Neural progenitor cell (in vitro differentiated cells): ENCODE data around the gene NTN3. TPM values are rescaled to one million over a fixed set of nuclear protein-coding genes. Genes with fewer than 3 reads are reported as not detected.

ENCODE experiments used
- DNase-seq: peaks from one replicate; pipeline ENCODE4 v3.0.0-alpha.2; 2016; ENCODE audit warnings: low spot score
- H2AFZ ChIP-seq: fragments of 200-600 bp; sonication (generic); replicated peaks from 2 replicates; pipeline ENCODE4 v1.6.1; 2016; ENCODE audit warnings: antibody characterized with exemption
- H3F3A ChIP-seq: fragments of 200-600 bp; sonication (generic); 2 replicates; pipeline ENCODE4 v1.6.1; 2016; ENCODE audit warnings: antibody characterized with exemption, low read depth
- H3K27ac ChIP-seq: fragments of 200-600 bp; sonication (generic); 2 replicates; pipeline ENCODE4 v1.5.1; 2016; ENCODE audit warnings: mild to moderate bottlenecking
- H3K27me3 ChIP-seq: fragments of 200-600 bp; sonication (generic); 2 replicates; pipeline ENCODE4 v1.6.1; 2016; ENCODE audit warnings: mild to moderate bottlenecking, moderate library complexity
- H3K36me3 ChIP-seq: fragments of 200-600 bp; sonication (generic); 2 replicates; pipeline ENCODE4 v1.5.1; 2016
- H3K4me1 ChIP-seq: fragments of 200-600 bp; sonication (generic); 2 replicates; pipeline ENCODE4 v1.6.1; 2016; ENCODE audit warnings: mixed run types
- H3K4me2 ChIP-seq: fragments of 200-600 bp; sonication (generic); 2 replicates; pipeline ENCODE4 v1.6.1; 2016
- H3K4me3 ChIP-seq: fragments of 200-600 bp; sonication (generic); 2 replicates; pipeline ENCODE4 v1.5.1; 2016
- H3K79me2 ChIP-seq: fragments of 200-600 bp; sonication (generic); 2 replicates; pipeline ENCODE4 v1.6.1; 2016; ENCODE audit warnings: low read depth
- H3K9ac ChIP-seq: fragments of 200-600 bp; sonication (generic); 2 replicates; pipeline ENCODE4 v1.6.1; 2016
- H3K9me3 ChIP-seq: fragments of 200-600 bp; sonication (generic); 2 replicates; pipeline ENCODE4 v1.5.1; 2016; ENCODE audit warnings: low read depth
- H4K20me1 ChIP-seq: fragments of 200-600 bp; sonication (generic); 2 replicates; pipeline ENCODE4 v1.6.1; 2016; ENCODE audit warnings: low read depth
- H3K27ac Mint-ChIP-seq: 3 replicates; pipeline ENCODE4 v1.8.0; 2021; ENCODE audit warnings: mixed read lengths
- H3K27me3 Mint-ChIP-seq: 2 replicates; pipeline ENCODE4 v1.8.0; 2022; ENCODE audit warnings: low read depth, mild to moderate bottlenecking, inconsistent platforms, moderate library complexity, mixed read lengths; ENCODE audit not compliant: insufficient read depth
- H3K36me3 Mint-ChIP-seq: 3 replicates; pipeline ENCODE4 v1.8.0; 2021; ENCODE audit warnings: mixed read lengths
- H3K4me1 Mint-ChIP-seq: 3 replicates; pipeline ENCODE4 v1.8.0; 2021; ENCODE audit warnings: mixed read lengths
- H3K4me3 Mint-ChIP-seq: 3 replicates; pipeline ENCODE4 v1.8.0; 2021; ENCODE audit warnings: mild to moderate bottlenecking, moderate library complexity, mixed read lengths
- H3K9me3 Mint-ChIP-seq: 3 replicates; pipeline ENCODE4 v1.8.0; 2020; ENCODE audit warnings: mixed read lengths
- EZH2 ChIP-seq: fragments of 200-600 bp; sonication (generic); IDR thresholded peaks from 2 replicates; pipeline ENCODE4 v1.6.1; 2017; ENCODE audit warnings: antibody characterized with exemption, mild to moderate bottlenecking, moderate library complexity
- EZH2phosphoT487 ChIP-seq: fragments of 200-600 bp; sonication (generic); IDR thresholded peaks from 2 replicates; pipeline ENCODE4 v1.6.1; 2017; ENCODE audit warnings: antibody characterized with exemption
- total RNA-seq: library from RNA; depleted of rRNA; stranded (reverse); fragments of >200 nt; gene quantifications from 2 replicates; pipeline ENCODE4 v1.2.3, GENCODE V29; 2015; ENCODE audit warnings: low replicate concordance
- TF ChIP-seq, protein P1 (sequence below): fragments of 200-600 bp; sonication (generic); IDR thresholded peaks from 2 replicates; pipeline ENCODE4 v1.5.1; 2017; ENCODE audit warnings: antibody characterized with exemption, mild to moderate bottlenecking

NTN3 gene
- total RNA-seq, 1 donor from 2014 or later = 3.6 TPM

DNA sequence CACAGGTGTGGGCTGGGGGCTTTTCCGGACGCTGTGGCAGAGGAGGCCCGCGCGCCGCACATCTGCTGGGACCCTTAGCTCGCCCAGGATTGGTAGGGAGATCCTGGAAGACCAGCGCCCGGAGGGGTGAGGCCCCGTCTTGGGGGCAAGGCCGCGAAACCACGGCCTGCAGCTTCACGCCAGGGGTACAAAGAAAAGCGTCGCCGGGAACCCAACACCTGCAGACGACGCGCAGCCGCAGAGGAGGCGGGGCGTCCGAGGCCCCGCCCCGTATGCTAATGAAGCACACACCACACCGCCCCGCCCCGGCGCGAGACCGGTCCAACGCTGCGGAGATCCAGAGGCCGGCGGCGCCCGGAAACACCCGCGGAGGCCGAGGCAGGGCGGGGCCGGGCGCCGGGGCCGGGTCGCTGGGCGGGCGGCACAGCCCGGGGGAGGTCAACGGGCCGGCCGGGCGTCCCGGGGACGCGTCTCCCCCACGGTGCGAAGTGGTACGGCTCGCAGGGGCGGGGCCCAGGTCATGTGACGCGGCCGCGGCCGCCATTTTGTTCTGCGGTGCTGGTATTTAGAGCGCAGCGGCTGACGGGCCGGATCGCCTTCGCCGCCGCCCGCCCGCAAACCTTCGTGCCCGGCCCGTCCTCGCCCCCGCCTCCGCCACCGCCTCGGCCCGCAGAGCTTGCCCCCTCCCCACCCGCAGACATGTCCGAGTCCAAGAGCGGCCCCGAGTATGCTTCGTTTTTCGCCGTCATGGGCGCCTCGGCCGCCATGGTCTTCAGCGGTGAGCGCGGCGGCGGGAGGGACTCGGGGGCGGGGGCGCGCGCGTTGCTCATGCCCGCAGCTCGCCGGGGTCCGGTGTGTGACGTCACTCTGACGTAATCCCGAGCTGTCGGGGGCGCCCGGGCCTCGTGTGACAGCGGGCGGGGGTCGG, 42.6 kb downstream of the NTN3 start, which contains the start of gene ATP6V0C:
Gene ATP6V0C, plus strand, starts transcription at position 548 of the 928 bp plus-strand sequence. Its CDS starts 152 bp downstream, at position 700.
- Histone ChIP-seq H3K4me2 (peak within 1 kb of the TSS; percentile 99), H3F3A (peaks cover 22% of the 10 kb centered on the region), H3K36me3 (no peaks in the 10 kb centered on the region), H3K9ac (peak within 1 kb of the TSS; percentile 98), H3K27me3 (no peaks in the 10 kb centered on the region), H3K79me2 (peaks cover 49% of the 10 kb centered on the region), H3K4me3 (peak within 1 kb of the TSS; percentile 99), H3K4me1 (peaks cover 29% of the 10 kb centered on the region), H3K9me3 (no peaks in the 10 kb centered on the region), H4K20me1 (peaks cover 45% of the 10 kb centered on the region), H3K27ac (peak within 1 kb of the TSS; percentile 100), H2AFZ (peak within 1 kb of the TSS; percentile 43)
- H3K36me3 Mint-ChIP-seq = no peaks in the 10 kb centered on the region
- H3K4me3 Mint-ChIP-seq = peak within 1 kb of the TSS; percentile 93
- peak; percentile 97 for DNase-seq
- H3K27ac Mint-ChIP-seq = peak within 1 kb of the TSS; percentile 93
- H3K27me3 Mint-ChIP-seq = peaks cover 15% of the 10 kb centered on the region
- H3K9me3 Mint-ChIP-seq = no peaks in the 10 kb centered on the region
- peaks cover 51% of the 10 kb centered on the region for H3K4me1 Mint-ChIP-seq
- TF ChIP-seq, protein P1, sequence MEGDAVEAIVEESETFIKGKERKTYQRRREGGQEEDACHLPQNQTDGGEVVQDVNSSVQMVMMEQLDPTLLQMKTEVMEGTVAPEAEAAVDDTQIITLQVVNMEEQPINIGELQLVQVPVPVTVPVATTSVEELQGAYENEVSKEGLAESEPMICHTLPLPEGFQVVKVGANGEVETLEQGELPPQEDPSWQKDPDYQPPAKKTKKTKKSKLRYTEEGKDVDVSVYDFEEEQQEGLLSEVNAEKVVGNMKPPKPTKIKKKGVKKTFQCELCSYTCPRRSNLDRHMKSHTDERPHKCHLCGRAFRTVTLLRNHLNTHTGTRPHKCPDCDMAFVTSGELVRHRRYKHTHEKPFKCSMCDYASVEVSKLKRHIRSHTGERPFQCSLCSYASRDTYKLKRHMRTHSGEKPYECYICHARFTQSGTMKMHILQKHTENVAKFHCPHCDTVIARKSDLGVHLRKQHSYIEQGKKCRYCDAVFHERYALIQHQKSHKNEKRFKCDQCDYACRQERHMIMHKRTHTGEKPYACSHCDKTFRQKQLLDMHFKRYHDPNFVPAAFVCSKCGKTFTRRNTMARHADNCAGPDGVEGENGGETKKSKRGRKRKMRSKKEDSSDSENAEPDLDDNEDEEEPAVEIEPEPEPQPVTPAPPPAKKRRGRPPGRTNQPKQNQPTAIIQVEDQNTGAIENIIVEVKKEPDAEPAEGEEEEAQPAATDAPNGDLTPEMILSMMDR = no peak
- no peak for TF ChIP-seq EZH2
- TF ChIP-seq EZH2phosphoT487 = no peak

DNA sequence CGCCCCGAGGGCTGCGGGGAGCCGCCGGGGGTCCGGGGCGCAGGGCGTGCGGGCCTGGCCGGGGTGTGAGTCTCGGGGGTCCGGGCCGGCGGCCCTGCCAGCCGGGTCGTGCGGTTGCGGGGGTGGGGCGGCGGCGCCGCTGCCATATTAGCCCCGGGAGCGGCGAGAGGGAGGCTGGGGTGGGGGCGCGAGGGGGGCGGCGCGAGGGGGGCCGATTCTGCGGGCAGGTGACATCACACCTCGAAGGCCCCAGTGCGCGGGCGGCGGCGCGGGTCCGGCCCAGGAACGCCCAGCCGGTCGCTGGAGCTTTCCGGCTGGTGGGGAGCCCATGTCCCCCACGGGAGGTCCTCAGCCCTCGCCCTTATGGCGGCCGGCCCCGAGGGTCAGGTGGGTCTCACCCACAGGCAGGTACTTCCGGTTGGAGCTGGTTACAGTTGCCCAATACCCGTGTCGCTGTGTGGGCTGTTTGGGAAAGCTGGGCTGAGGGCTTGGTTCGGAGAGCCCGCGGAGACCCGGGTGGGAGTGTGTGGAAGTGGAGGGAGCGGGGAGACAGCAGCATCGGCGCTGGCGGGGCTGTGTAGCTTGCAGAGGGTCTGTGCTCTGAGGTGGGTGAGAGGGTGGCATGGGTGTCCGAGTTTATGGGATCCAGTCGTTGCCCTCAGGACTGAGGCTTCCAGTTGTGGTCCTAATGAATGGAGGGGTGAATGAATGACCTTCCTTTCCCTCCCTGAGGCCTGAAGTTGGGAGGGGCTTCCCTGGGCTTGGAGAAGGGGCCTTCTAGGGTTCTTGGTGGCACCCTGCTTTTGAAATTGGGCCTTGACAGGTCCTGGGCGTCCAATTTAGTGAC, 43.5 kb downstream of the NTN3 start:
- no peaks in the 10 kb centered on the region for H3K36me3 ChIP-seq
- Mint-ChIP-seq H3K4me1 (peaks cover 53% of the 10 kb centered on the region), H3K9me3 (no peaks in the 10 kb centered on the region), H3K36me3 (no peaks in the 10 kb centered on the region), H3K4me3 (peak overlapping the region; percentile 93), H3K27ac (peak overlapping the region; percentile 92), H3K27me3 (peaks cover 15% of the 10 kb centered on the region)
- peaks cover 29% of the 10 kb centered on the region for H3K4me1 ChIP-seq
- peaks cover 57% of the 10 kb centered on the region for H3K79me2 ChIP-seq
- TF ChIP-seq, protein P1 = no peak
- no peak for TF ChIP-seq EZH2phosphoT487
- no peak for TF ChIP-seq EZH2
- H3F3A ChIP-seq = peaks cover 31% of the 10 kb centered on the region
- H3K27ac ChIP-seq = peak overlapping the region; percentile 100
- no peaks in the 10 kb centered on the region for H3K27me3 ChIP-seq
- peak overlapping the region; percentile 98 for H3K9ac ChIP-seq
- H3K4me2 ChIP-seq = peak overlapping the region; percentile 99
- peak overlapping the region; percentile 99 for H3K4me3 ChIP-seq
- no peak overlapping the region for H2AFZ ChIP-seq
- no peaks in the 10 kb centered on the region for H3K9me3 ChIP-seq
- H4K20me1 ChIP-seq = peaks cover 53% of the 10 kb centered on the region
- peak; percentile 48 for DNase-seq

DNA sequence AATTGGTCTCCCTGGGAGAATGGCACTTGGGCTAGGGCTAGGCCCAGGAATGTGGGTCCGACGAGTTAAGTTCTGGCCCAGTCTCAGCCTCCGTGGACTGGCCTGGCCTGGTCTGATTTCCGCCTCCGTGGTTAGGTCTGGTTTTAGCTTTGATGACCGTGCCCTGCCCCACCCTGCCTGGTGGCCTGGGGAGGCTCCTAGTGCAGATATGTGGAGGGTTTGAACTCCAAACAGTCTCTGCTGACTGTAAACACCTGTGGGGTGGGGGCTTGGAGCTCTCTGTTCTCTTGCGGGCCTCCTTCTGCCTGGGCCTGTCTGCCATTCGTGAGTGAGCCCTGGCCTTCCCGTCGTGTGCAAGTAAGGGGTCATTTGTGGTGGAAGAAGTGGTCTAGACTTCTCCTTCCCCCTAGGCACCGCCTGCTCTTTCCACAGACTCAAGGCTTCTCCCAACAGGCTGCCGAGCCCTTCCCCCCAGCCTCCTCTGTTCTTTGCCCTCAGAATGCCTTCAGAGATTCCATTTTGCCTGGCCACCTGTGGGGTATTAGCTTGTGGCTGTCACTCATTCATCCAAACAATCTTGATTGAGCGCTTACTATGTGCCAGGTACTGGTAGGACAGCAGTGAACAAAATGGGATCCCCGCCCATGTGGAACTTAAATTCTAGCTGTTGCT, 44.2 kb downstream of the NTN3 start:
- Histone ChIP-seq H3K79me2 (peaks cover 57% of the 10 kb centered on the region), H3K36me3 (no peaks in the 10 kb centered on the region), H3K4me1 (peaks cover 29% of the 10 kb centered on the region), H3F3A (peaks cover 36% of the 10 kb centered on the region), H3K4me2 (peak overlapping the region; percentile 99), H3K27ac (no peak overlapping the region), H3K9ac (no peak overlapping the region), H3K27me3 (no peaks in the 10 kb centered on the region), H3K9me3 (no peaks in the 10 kb centered on the region), H3K4me3 (peak overlapping the region; percentile 99), H4K20me1 (peaks cover 57% of the 10 kb centered on the region), H2AFZ (no peak overlapping the region)
- DNase-seq = no peak
- Mint-ChIP-seq H3K36me3 (peaks cover 2% of the 10 kb centered on the region), H3K4me1 (peaks cover 55% of the 10 kb centered on the region), H3K27me3 (peaks cover 19% of the 10 kb centered on the region), H3K9me3 (no peaks in the 10 kb centered on the region), H3K4me3 (peak overlapping the region; percentile 93), H3K27ac (peak overlapping the region; percentile 86)
- TF ChIP-seq, protein P1 = no peak
- TF ChIP-seq EZH2 = no peak
- TF ChIP-seq EZH2phosphoT487 = no peak
